Measurements from ENCODE around the gene PDZRN4.

- TF ChIP-seq CTCF (IDR thresholded peaks at IDR 0.05) (no peak), POLR2AphosphoS5 (IDR thresholded peaks at IDR 0.05) (no peak), POLR2A (IDR thresholded peaks at IDR 0.05) (no peak), EP300 (IDR thresholded peaks at IDR 0.05; ENCODE audit: low read depth) (no peak)
Measured at GRCh38 chr12:41188841-41189394, 798 bp downstream of the PDZRN4 start.
